ENCODE data around the gene IFNGR1.

- TF ChIP-seq CTCF (IDR thresholded peaks at IDR 0.05; ENCODE audit: borderline replicate concordance, extremely low read depth, low read length, poor library complexity, severe bottlenecking) (no peak), EZH2 (IDR thresholded peaks at IDR 0.05; ENCODE audit: borderline replicate concordance, low read depth, low read length, severe bottlenecking) (no peak)
Measured at GRCh38 chr6:137233911-137234863, 15.0 kb upstream of the IFNGR1 start.

All from DND-41 (cell line).